HG02885 (cell line): ENCODE results near the gene GRN.

Source experiments
- ATAC-seq: cut with Tn5 transposase; IDR thresholded peaks from one replicate; pipeline ENCODE4 v1.9.1; 2021; ENCODE audit warnings: mild to moderate bottlenecking; ENCODE audit not compliant: unreplicated experiment, poor library complexity

Gene GRN

GRCh38 chr17:44398692-44399691, 53.9 kb downstream of the GRN start:
- no peak for ATAC-seq

- no peak for ATAC-seq
Observed at GRCh38 chr17:44400226-44400847, 55.2 kb downstream of the GRN start.
